ENCODE results near the gene ZNF521.

The ZNF521 gene

DNA sequence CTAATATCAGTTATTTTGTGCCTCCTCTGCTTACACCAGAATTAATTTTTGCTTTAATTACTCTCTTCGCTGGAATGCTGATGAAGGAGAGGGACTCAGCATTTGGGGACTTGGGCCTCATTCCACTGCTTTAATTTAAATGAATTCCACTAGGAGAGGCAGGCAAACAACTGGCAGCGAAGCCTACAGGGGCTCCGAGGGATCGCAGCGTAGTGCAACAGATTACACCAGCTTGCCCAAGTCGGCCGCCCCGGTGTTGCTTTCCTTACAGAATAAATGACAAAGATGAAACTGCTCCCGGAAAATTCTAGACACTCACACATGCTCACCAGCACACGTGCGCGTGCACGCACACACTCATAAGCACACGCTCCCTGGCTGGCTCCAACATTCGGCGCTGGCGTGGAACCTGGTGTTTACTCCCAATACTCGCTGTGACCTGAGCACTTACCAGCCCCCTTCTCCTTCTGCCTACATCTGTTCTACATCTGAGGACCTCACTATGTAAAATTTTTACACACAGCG is 175.4 kb downstream of the ZNF521 start:
- no peak for DNase-seq (ENCODE audit: low spot score)
- in situ Hi-C loops (cut with MboI; ENCODE audit: low pct_unique_long_range_greater_than_20kb, low sequenced_read_pairs, unreplicated experiment) = no loop called here

DNA sequence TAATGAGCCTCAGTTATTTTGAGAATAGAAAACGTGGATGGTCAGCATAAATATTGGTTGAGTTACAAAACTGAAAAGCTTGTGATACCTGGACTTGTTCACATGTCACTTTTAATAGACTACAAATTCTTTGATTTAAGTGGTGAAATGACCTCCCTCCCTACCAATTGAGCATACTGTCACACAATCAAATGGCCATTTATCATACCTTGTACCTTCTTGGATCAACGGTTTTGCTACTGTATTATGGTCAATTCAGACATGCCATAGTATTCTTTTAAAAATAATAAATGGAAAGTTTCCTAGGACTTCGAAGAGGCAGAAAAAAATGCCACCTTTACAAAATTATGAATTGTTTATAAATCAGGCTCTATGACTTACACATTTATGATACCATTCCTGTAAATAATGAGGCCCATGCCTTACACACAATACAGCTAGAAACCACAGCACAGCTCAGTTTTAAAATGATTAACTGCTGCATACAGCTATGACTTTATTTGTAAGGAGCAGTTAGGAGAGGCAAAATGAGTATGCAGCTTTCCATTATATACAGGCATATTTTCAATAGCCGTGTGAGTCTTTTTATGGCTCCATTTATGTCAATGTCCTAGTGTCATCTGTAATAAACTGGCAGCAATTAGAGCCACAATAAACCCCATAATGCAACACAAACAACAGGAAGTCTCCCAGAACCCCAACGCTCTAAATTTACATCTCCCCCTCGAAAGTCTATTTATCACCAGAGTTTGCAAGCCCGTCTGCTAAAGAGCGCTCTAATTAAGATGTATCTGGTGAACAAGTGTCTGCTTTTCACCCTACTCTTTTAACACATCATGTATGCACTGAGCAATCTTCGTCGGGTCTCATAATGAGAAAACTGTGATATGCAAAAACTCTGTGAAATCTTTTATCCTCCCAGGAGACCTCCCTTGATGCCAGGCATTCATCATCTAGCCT is 176.1 kb downstream of the ZNF521 start:
- DNase-seq (ENCODE audit: low spot score) = no peak
- TF ChIP-seq, protein P1, sequence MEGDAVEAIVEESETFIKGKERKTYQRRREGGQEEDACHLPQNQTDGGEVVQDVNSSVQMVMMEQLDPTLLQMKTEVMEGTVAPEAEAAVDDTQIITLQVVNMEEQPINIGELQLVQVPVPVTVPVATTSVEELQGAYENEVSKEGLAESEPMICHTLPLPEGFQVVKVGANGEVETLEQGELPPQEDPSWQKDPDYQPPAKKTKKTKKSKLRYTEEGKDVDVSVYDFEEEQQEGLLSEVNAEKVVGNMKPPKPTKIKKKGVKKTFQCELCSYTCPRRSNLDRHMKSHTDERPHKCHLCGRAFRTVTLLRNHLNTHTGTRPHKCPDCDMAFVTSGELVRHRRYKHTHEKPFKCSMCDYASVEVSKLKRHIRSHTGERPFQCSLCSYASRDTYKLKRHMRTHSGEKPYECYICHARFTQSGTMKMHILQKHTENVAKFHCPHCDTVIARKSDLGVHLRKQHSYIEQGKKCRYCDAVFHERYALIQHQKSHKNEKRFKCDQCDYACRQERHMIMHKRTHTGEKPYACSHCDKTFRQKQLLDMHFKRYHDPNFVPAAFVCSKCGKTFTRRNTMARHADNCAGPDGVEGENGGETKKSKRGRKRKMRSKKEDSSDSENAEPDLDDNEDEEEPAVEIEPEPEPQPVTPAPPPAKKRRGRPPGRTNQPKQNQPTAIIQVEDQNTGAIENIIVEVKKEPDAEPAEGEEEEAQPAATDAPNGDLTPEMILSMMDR (IDR thresholded peaks at IDR 0.05; ENCODE audit: extremely low read depth, insufficient read depth, missing control alignments) = no peak
- in situ Hi-C loops (cut with MboI; ENCODE audit: low pct_unique_long_range_greater_than_20kb, low sequenced_read_pairs, unreplicated experiment) = no loop called here

More for the DNA sequence above, 175.4 kb downstream of the ZNF521 start:
- TF ChIP-seq, protein P1 (IDR thresholded peaks at IDR 0.05; ENCODE audit: extremely low read depth, insufficient read depth, missing control alignments) = no peak

DNA sequence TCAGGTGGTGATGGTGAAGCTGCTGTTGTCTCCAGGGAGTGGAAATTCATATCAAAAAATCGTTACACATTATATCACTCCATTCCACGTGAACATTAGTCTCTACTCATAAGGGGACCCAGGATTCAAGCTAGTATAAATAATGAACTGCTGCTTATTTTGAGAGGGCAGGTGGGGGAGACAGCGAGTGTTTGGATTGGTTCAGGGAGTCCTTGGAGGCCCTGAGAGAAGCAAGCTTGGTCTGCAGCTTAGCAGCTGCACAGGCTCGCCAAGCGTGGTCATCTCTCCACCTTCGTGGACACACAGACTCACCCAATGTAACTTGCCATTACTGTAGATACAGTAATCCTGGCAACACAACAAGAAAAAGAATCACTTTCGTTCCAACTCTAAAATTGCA is 177.6 kb downstream of the ZNF521 start:
- in situ Hi-C loops (cut with MboI; ENCODE audit: low pct_unique_long_range_greater_than_20kb, low sequenced_read_pairs, unreplicated experiment) = no loop called here
- no peak for DNase-seq (ENCODE audit: low spot score)
- TF ChIP-seq, protein P1 (IDR thresholded peaks at IDR 0.05; ENCODE audit: extremely low read depth, insufficient read depth, missing control alignments) = no peak

DNA sequence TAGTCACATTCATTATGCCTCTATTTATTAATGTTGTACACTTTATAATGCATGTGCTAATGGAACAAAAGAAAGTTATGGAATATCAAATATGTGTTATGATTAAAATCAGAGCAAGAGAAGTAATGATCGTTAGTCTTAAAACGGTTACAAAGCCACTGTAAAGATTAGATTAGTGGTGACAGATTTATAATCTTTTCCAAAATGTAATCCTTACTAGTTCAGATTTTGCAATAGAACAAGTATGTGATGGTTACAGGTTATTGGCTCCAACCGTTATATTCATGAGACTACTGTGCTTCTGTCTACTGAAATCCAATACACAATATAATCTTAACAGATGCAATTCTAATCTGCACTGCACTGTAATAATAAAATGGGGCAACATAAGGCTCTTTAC is 180.6 kb downstream of the ZNF521 start:
- in situ Hi-C loops (cut with MboI; ENCODE audit: low pct_unique_long_range_greater_than_20kb, low sequenced_read_pairs, unreplicated experiment) = no loop called here
- DNase-seq (ENCODE audit: low spot score) = no peak
- TF ChIP-seq, protein P1 (IDR thresholded peaks at IDR 0.05; ENCODE audit: extremely low read depth, insufficient read depth, missing control alignments) = no peak

DNA sequence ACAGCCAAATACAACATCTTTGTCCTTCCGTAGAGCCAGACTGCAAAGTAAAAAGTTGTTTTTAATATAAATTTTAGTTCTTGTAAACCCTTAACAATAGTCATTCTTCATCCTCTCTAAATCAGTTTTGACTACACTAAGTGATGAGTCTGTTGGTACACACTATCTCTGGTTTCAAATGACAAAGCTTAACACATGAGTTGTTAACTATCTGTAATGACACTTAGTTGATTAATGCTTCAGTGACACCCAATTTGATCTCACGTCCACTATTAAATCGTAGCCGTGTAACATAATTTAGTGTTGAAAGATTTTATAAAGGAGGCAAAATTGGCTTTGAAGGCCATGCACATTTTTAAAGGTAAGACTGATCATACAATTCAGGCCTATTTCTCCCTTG is 181.6 kb downstream of the ZNF521 start:
- TF ChIP-seq, protein P1 (IDR thresholded peaks at IDR 0.05; ENCODE audit: extremely low read depth, insufficient read depth, missing control alignments) = no peak
- in situ Hi-C loops (cut with MboI; ENCODE audit: low pct_unique_long_range_greater_than_20kb, low sequenced_read_pairs, unreplicated experiment) = no loop called here
- no peak for DNase-seq (ENCODE audit: low spot score)

DNA sequence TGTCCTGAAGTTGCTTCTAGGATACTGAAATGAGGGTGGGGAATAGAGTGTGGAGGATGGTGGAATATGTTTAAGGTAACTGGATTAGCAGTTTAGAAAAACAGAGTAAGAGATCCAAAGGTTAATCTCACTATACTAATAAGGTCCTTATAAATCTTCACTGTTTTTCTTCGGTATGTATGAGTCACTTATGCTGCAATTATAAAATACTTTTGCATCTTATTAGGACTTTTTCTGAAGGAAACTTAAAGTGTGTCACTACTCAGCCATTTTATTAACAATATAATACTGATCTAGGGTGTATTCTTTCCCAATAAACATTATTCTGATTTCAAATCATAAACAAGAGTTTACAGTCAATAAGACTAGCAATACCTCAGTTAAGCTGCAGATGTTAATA is 182.3 kb downstream of the ZNF521 start:
- DNase-seq (ENCODE audit: low spot score) = no peak
- TF ChIP-seq, protein P1 (IDR thresholded peaks at IDR 0.05; ENCODE audit: extremely low read depth, insufficient read depth, missing control alignments) = no peak
- in situ Hi-C loops (cut with MboI; ENCODE audit: low pct_unique_long_range_greater_than_20kb, low sequenced_read_pairs, unreplicated experiment) = no loop called here
